Ectodermal cell (in vitro differentiated cells): Measurements from ENCODE around the gene LRPPRC.

Experiments used
- H3K27ac ChIP-seq: 2 replicates; pipeline ENCODE4 v1.7.0; 2013; ENCODE audit warnings: mild to moderate bottlenecking, low read depth, low read length; ENCODE audit not compliant: insufficient read depth, poor library complexity, severe bottlenecking
- H3K27me3 ChIP-seq: 2 replicates; pipeline ENCODE4 v1.7.0; 2013; ENCODE audit warnings: mild to moderate bottlenecking, low read length; ENCODE audit not compliant: insufficient read depth, control insufficient read depth, poor library complexity, severe bottlenecking
- H3K36me3 ChIP-seq: one replicate; pipeline ENCODE4 v1.7.0; 2013; ENCODE audit warnings: low read length; ENCODE audit not compliant: control insufficient read depth, insufficient read depth
- H3K4me1 ChIP-seq: one replicate; pipeline ENCODE4 v1.7.0; 2013; ENCODE audit warnings: low read length; ENCODE audit not compliant: control insufficient read depth, insufficient read depth
- H3K4me3 ChIP-seq: 2 replicates; pipeline ENCODE4 v1.7.0; 2013; ENCODE audit warnings: low read depth, low read length, control low read depth; ENCODE audit not compliant: insufficient read depth
- H3K9me3 ChIP-seq: 2 replicates; pipeline ENCODE4 v1.7.0; 2013; ENCODE audit warnings: mild to moderate bottlenecking, low read length, moderate library complexity; ENCODE audit not compliant: control insufficient read depth
- WGBS, 2 experiments: methylation state at CpG; one replicate each; pipeline ENCODE4 v1.1.7; 2013; ENCODE audit warnings: missing lambda C conversion rate in 2 of 2; 5-methylcytosine and 5-hydroxymethylcytosine counted together

Gene LRPPRC

GRCh38 chr2:43897492-43897891 lies 98.3 kb downstream of the LRPPRC start:
- H3K27ac ChIP-seq: no peak overlapping the region
- H3K36me3 ChIP-seq: peaks cover 21% of the 10 kb centered on the region
- H3K4me1 ChIP-seq: peaks cover 4% of the 10 kb centered on the region
- WGBS, 2 experiments: 95 to 97% methylated on average over 6 of the region's 6 CpGs
- no peaks in the 10 kb centered on the region for H3K9me3 ChIP-seq
- no peak overlapping the region for H3K4me3 ChIP-seq
- no peaks in the 10 kb centered on the region for H3K27me3 ChIP-seq

GRCh38 chr2:43896906-43897305 lies 98.9 kb downstream of the LRPPRC start:
- Histone ChIP-seq H3K27me3 (no peaks in the 10 kb centered on the region), H3K36me3 (peaks cover 27% of the 10 kb centered on the region), H3K4me3 (no peak overlapping the region), H3K4me1 (peaks cover 4% of the 10 kb centered on the region), H3K27ac (no peak overlapping the region), H3K9me3 (no peaks in the 10 kb centered on the region)
- WGBS, 2 experiments: 100% methylated on average over 1 of the region's 1 CpG

- WGBS, 2 experiments: 96 to 98% methylated on average over 2 of the region's 2 CpGs
- H3K27ac ChIP-seq: no peak overlapping the region
- H3K4me3 ChIP-seq: no peak overlapping the region
- H3K4me1 ChIP-seq: peaks cover 4% of the 10 kb centered on the region
- H3K9me3 ChIP-seq: no peaks in the 10 kb centered on the region
- peaks cover 29% of the 10 kb centered on the region for H3K36me3 ChIP-seq
- no peaks in the 10 kb centered on the region for H3K27me3 ChIP-seq
Observed at GRCh38 chr2:43894743-43895142, 101.0 kb downstream of the LRPPRC start.

- Histone ChIP-seq H3K4me3 (no peak overlapping the region), H3K4me1 (no peaks in the 10 kb centered on the region), H3K27ac (no peak overlapping the region), H3K36me3 (peaks cover 40% of the 10 kb centered on the region), H3K9me3 (no peaks in the 10 kb centered on the region), H3K27me3 (no peaks in the 10 kb centered on the region)
- 93% methylated on average over 4 of the region's 4 CpGs for WGBS, 2 experiments
Observed at GRCh38 chr2:43890855-43891254, 104.9 kb downstream of the LRPPRC start.

- WGBS, 2 experiments: 95 to 97% methylated on average over 4 of the region's 4 CpGs
- Histone ChIP-seq H3K27ac (no peak overlapping the region), H3K36me3 (peaks cover 40% of the 10 kb centered on the region), H3K27me3 (no peaks in the 10 kb centered on the region), H3K4me1 (no peaks in the 10 kb centered on the region), H3K9me3 (no peaks in the 10 kb centered on the region), H3K4me3 (no peak overlapping the region)
Observed at GRCh38 chr2:43889416-43889815, 106.4 kb downstream of the LRPPRC start.

GRCh38 chr2:43887176-43887575 lies 108.6 kb downstream of the LRPPRC start:
- Histone ChIP-seq H3K4me1 (no peaks in the 10 kb centered on the region), H3K27ac (no peak overlapping the region), H3K36me3 (peaks cover 23% of the 10 kb centered on the region), H3K27me3 (no peaks in the 10 kb centered on the region), H3K4me3 (no peak overlapping the region), H3K9me3 (no peaks in the 10 kb centered on the region)
- WGBS, 2 experiments: 95 to 98% methylated on average over 7 of the region's 7 CpGs

GRCh38 chr2:43885132-43885632 lies 110.6 kb downstream of the LRPPRC start:
- no peaks in the 10 kb centered on the region for H3K9me3 ChIP-seq
- H3K27me3 ChIP-seq: no peaks in the 10 kb centered on the region
- WGBS, 2 experiments: 88 to 89% methylated on average over 7 of the region's 7 CpGs
- H3K36me3 ChIP-seq: peaks cover 19% of the 10 kb centered on the region
- no peaks in the 10 kb centered on the region for H3K4me1 ChIP-seq
- no peak overlapping the region for H3K27ac ChIP-seq
- no peak overlapping the region for H3K4me3 ChIP-seq

- Histone ChIP-seq H3K27me3 (no peaks in the 10 kb centered on the region), H3K36me3 (peaks cover 19% of the 10 kb centered on the region), H3K4me3 (no peak overlapping the region), H3K27ac (no peak overlapping the region), H3K4me1 (no peaks in the 10 kb centered on the region), H3K9me3 (no peaks in the 10 kb centered on the region)
- 90 to 98% methylated on average over 3 to 5 of the region's 5 CpGs for WGBS, 2 experiments
Observed at GRCh38 chr2:43884689-43885088, 111.1 kb downstream of the LRPPRC start.

GRCh38 chr2:43882312-43882711 lies 113.5 kb downstream of the LRPPRC start:
- Histone ChIP-seq H3K36me3 (peaks cover 6% of the 10 kb centered on the region), H3K4me3 (no peak overlapping the region), H3K4me1 (no peaks in the 10 kb centered on the region), H3K9me3 (no peaks in the 10 kb centered on the region), H3K27me3 (no peaks in the 10 kb centered on the region), H3K27ac (no peak overlapping the region)
- WGBS, 2 experiments: 89 to 95% methylated on average over 4 of the region's 4 CpGs

GRCh38 chr2:43880952-43881351 lies 114.8 kb downstream of the LRPPRC start:
- Histone ChIP-seq H3K4me1 (no peaks in the 10 kb centered on the region), H3K4me3 (no peak overlapping the region), H3K27ac (no peak overlapping the region), H3K9me3 (no peaks in the 10 kb centered on the region), H3K36me3 (no peaks in the 10 kb centered on the region), H3K27me3 (no peaks in the 10 kb centered on the region)
- 81 to 83% methylated on average over 4 to 5 of the region's 5 CpGs for WGBS, 2 experiments

GRCh38 chr2:43880471-43880870 lies 115.3 kb downstream of the LRPPRC start:
- Histone ChIP-seq H3K27me3 (no peaks in the 10 kb centered on the region), H3K36me3 (no peaks in the 10 kb centered on the region), H3K27ac (no peak overlapping the region), H3K4me1 (no peaks in the 10 kb centered on the region), H3K9me3 (no peaks in the 10 kb centered on the region), H3K4me3 (no peak overlapping the region)
- WGBS, 2 experiments: 95 to 98% methylated on average over 5 to 8 of the region's 9 CpGs
